Osteoblast (primary cell): ENCODE results near the gene ZG16B. TPM values are rescaled to one million over a fixed set of nuclear protein-coding genes. Genes with fewer than 3 reads are reported as not detected.

Source experiments
- DNase-seq: peaks from one replicate; pipeline ENCODE4 v3.0.0; 2011; ENCODE audit warnings: low spot score, mixed read lengths; ENCODE audit not compliant: insufficient read length; ENCODE audit errors: missing footprints
- H2AFZ ChIP-seq: 2 replicates; pipeline ENCODE4 v1.6.0; 2011; ENCODE audit warnings: mild to moderate bottlenecking, low read length
- H3K27ac ChIP-seq: 2 replicates; pipeline ENCODE4 v1.5.1; 2011; ENCODE audit warnings: mild to moderate bottlenecking, low read depth, low read length, moderate library complexity
- H3K27me3 ChIP-seq: 2 replicates; pipeline ENCODE4 v1.6.0; 2012; ENCODE audit warnings: mild to moderate bottlenecking, control low read depth, inconsistent platforms, low read length, moderate library complexity; ENCODE audit not compliant: insufficient read depth
- H3K36me3 ChIP-seq: 2 replicates; pipeline ENCODE4 v1.5.1; 2011; ENCODE audit warnings: mild to moderate bottlenecking, low read length, control low read depth, moderate library complexity; ENCODE audit not compliant: insufficient read depth
- H3K4me1 ChIP-seq: 2 replicates; pipeline ENCODE4 v1.5.1; 2011; ENCODE audit warnings: mild to moderate bottlenecking, low read length, control low read depth, moderate library complexity; ENCODE audit not compliant: insufficient read depth
- H3K4me2 ChIP-seq: 2 replicates; pipeline ENCODE4 v1.6.0; 2011; ENCODE audit warnings: mild to moderate bottlenecking, low read length; ENCODE audit not compliant: insufficient read depth
- H3K4me3 ChIP-seq: fragments of 200-600 bp; sonication (generic); 3 replicates; pipeline ENCODE4 v1.5.1; 2012; ENCODE audit warnings: mild to moderate bottlenecking, low read length, inconsistent platforms; ENCODE audit not compliant: insufficient read depth
- H3K79me2 ChIP-seq: 2 replicates; pipeline ENCODE4 v1.6.0; 2012; ENCODE audit warnings: mild to moderate bottlenecking, low read length, control low read depth, inconsistent platforms; ENCODE audit not compliant: insufficient read depth
- H3K9me3 ChIP-seq: 2 replicates; pipeline ENCODE4 v1.5.1; 2011; ENCODE audit warnings: low read depth, low read length, control low read depth
- H4K20me1 ChIP-seq: 2 replicates; pipeline ENCODE4 v1.6.0; 2012; ENCODE audit warnings: mild to moderate bottlenecking, low read length, control low read depth; ENCODE audit not compliant: insufficient read depth
- total RNA-seq: library from RNA; depleted of rRNA; stranded (reverse); fragments of >200 nt; gene quantifications from 2 replicates; pipeline ENCODE4 v1.2.3, GENCODE V29; 2012
- TF ChIP-seq, protein P1 (sequence below): IDR thresholded peaks from 2 replicates; pipeline ENCODE4 v1.5.1; 2011; ENCODE audit warnings: mild to moderate bottlenecking, low read depth, low read length, moderate library complexity; ENCODE audit errors: extremely low read depth

The ZG16B gene
- total RNA-seq, 1 donor, result 1.4 TPM

DNA sequence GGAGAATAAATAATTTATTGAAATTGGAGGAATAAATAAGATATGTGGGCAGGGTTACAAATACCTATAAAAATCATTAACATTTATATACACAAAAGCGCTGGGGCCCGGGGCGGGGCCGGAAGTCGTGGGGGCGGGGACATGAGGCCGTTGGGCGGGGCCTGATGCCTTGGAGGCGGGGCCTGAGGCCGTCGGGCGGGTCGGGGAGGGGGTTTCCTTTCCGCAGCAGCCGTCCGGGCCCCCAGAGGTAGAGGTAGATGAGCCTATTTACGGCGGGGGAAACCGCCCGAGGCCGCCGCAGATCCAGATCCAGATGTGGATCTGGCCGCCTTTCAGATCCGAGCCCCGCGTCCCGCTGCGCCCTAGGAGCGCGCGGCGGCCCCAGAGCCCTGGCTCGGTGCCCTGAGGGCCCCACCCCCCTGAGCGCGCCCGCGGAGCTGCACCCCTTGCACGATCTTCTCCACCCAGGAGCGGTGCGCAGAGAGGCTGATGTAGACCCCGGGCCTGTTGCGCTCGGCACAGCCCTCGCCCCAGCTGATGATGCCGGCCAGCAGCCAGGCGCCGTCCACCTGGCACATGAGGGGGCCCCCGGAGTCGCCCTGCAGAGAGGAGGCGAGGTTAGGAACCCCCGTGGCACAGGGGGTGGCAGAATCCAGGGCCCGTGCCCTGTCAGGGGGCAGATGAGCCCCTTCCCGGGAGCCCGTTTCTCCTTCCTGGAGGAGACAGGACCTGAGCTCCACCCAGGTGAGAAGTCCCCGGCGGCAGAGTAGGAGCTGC, 22.8 kb downstream of the ZG16B start:
- peaks cover 3% of the 10 kb centered on the region for H3K4me1 ChIP-seq
- no peaks in the 10 kb centered on the region for H3K36me3 ChIP-seq
- no peaks in the 10 kb centered on the region for H3K9me3 ChIP-seq
- H3K27ac ChIP-seq, result no peak overlapping the region
- H3K4me2 ChIP-seq, result no peak overlapping the region
- no peak overlapping the region for H2AFZ ChIP-seq
- peak; percentile 57 for DNase-seq
- TF ChIP-seq, protein P1, sequence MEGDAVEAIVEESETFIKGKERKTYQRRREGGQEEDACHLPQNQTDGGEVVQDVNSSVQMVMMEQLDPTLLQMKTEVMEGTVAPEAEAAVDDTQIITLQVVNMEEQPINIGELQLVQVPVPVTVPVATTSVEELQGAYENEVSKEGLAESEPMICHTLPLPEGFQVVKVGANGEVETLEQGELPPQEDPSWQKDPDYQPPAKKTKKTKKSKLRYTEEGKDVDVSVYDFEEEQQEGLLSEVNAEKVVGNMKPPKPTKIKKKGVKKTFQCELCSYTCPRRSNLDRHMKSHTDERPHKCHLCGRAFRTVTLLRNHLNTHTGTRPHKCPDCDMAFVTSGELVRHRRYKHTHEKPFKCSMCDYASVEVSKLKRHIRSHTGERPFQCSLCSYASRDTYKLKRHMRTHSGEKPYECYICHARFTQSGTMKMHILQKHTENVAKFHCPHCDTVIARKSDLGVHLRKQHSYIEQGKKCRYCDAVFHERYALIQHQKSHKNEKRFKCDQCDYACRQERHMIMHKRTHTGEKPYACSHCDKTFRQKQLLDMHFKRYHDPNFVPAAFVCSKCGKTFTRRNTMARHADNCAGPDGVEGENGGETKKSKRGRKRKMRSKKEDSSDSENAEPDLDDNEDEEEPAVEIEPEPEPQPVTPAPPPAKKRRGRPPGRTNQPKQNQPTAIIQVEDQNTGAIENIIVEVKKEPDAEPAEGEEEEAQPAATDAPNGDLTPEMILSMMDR, result no peak
- no peaks in the 10 kb centered on the region for H4K20me1 ChIP-seq
- H3K27me3 ChIP-seq, result peaks cover 22% of the 10 kb centered on the region
- no peaks in the 10 kb centered on the region for H3K79me2 ChIP-seq
- H3K4me3 ChIP-seq, result no peak overlapping the region

- Histone ChIP-seq H3K27ac (no peak overlapping the region), H3K27me3 (peaks cover 29% of the 10 kb centered on the region), H3K9me3 (no peaks in the 10 kb centered on the region), H3K4me1 (peaks cover 4% of the 10 kb centered on the region), H3K79me2 (no peaks in the 10 kb centered on the region), H3K4me3 (no peak overlapping the region), H3K4me2 (no peak overlapping the region), H2AFZ (no peak overlapping the region), H3K36me3 (no peaks in the 10 kb centered on the region), H4K20me1 (no peaks in the 10 kb centered on the region)
- TF ChIP-seq, protein P1, result no peak
- peak; percentile 14 for DNase-seq
Observed at GRCh38 chr16:2853531-2854073, 23.5 kb downstream of the ZG16B start.

DNA sequence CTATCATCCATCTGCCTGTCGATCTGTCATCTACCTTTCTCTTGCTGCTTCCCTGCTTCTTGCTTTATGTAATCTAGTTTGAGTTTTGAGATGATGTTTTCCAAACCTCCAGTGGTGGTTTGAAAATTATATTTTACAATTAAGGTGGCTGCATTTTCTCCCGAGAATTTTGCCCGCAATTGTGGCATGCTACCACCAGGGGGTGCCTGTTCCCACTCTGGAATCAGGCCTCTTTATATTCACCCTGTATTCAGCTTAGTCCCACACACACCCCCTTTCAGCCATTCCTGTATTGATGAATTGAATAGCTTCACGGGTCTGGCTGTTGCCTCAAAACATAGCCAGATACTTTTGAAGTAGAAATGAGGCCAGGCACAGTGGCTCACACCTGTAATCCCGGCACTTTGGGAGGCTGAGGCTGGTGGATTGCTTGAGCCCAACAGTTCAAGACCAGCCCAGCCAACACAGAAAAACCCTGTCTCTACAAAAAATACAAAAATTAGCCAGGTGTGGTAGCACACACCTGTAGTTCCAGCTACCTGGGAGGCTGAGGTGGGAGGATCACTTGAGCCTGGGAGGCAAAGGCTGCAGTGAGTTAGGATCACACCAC, 24.7 kb downstream of the ZG16B start:
- Histone ChIP-seq H3K27me3 (peaks cover 24% of the 10 kb centered on the region), H4K20me1 (no peaks in the 10 kb centered on the region), H3K4me3 (no peak overlapping the region), H3K36me3 (no peaks in the 10 kb centered on the region), H3K4me1 (peaks cover 4% of the 10 kb centered on the region), H3K9me3 (no peaks in the 10 kb centered on the region), H3K79me2 (no peaks in the 10 kb centered on the region), H2AFZ (no peak overlapping the region), H3K4me2 (no peak overlapping the region), H3K27ac (no peak overlapping the region)
- TF ChIP-seq, protein P1, result peak; percentile 49
- peak; percentile 84 for DNase-seq

DNA sequence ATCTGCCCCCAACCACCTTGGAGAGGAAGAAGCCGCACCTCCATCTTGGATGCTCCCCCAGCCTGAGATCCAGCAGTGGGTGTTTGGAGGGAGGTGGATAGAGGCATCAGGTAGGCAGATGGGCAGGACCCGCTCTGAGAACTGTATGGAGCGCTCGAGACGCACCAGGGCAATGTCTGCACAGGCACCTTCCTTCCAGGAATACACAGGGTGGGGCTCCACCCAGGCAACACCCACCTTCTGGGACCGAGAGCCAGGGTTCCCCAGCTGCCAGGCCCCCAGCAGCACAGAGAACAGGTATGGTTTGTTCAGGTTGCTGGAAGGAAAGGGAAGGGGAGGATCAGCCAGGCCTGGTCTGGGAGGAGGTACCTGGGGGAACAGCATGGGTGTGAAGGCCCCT, 25.4 kb downstream of the ZG16B start:
- H3K4me1 ChIP-seq, result peaks cover 4% of the 10 kb centered on the region
- H3K27me3 ChIP-seq, result peaks cover 23% of the 10 kb centered on the region
- no peak overlapping the region for H3K27ac ChIP-seq
- peak; percentile 88 for DNase-seq
- no peak overlapping the region for H3K4me3 ChIP-seq
- no peaks in the 10 kb centered on the region for H3K79me2 ChIP-seq
- H4K20me1 ChIP-seq, result no peaks in the 10 kb centered on the region
- TF ChIP-seq, protein P1, result no peak
- no peaks in the 10 kb centered on the region for H3K36me3 ChIP-seq
- H3K9me3 ChIP-seq, result no peaks in the 10 kb centered on the region
- H3K4me2 ChIP-seq, result no peak overlapping the region
- no peak overlapping the region for H2AFZ ChIP-seq
